Common myeloid progenitor, CD34-positive (primary cell): Measurements from ENCODE around the gene CXCL8. TPM values are rescaled to one million over a fixed set of nuclear protein-coding genes. Genes with fewer than 3 reads are reported as not detected.
"Not testable (repeated sequence)": the region's sequence is repeated elsewhere in the genome, so short reads cannot be mapped to it uniquely, and the experiment has no call there.

ENCODE experiments used
- CTCF ChIA-PET: fragments of 350-600 bp; sonication (Branson Sonifier 250); formaldehyde crosslinking; loops from one replicate; lab custom pipeline; 2021; ENCODE audit warnings: antibody characterized with exemption; lab: Charles Lee
- POLR2A ChIA-PET: fragments of 350-600 bp; sonication (Branson Sonifier 250); formaldehyde crosslinking; loops from one replicate; lab custom pipeline; 2021; ENCODE audit warnings: antibody characterized with exemption; lab: Charles Lee
- DNase-seq, 3 donors: peaks; one replicate each; pipeline versions ENCODE4 v3.0.0 to v3.0.0-alpha.2; 2013
- H3K27ac ChIP-seq, 2 experiments: 1 replicate in 1 of 2; 2 replicates in 1 of 2; pipeline ENCODE4 v1.7.0; 2013; ENCODE audit warnings: inconsistent platforms in 2 of 2, low read length in 2 of 2, mild to moderate bottlenecking in 2 of 2, low read depth in 1 of 2, moderate library complexity in 1 of 2; ENCODE audit not compliant: severe bottlenecking in 2 of 2, insufficient read depth in 1 of 2, poor library complexity in 1 of 2
- H3K27me3 ChIP-seq, 5 experiments: replicated peaks in 2 of 5; 1 replicate in 3 of 5; 2 replicates in 2 of 5; pipeline versions ENCODE4 v1.6.1 to v1.7.0; 2013; ENCODE audit warnings: low read length in 4 of 5, mild to moderate bottlenecking in 2 of 5, moderate library complexity in 2 of 5, inconsistent platforms in 1 of 5; ENCODE audit not compliant: insufficient read depth in 5 of 5, control insufficient read depth in 4 of 5
- H3K36me3 ChIP-seq, 4 experiments: 1 replicate in 2 of 4; 2 replicates in 2 of 4; pipeline versions ENCODE4 v1.6.1 to v1.7.0; 2013; ENCODE audit warnings: low read length in 3 of 4, control low read depth in 1 of 4, mild to moderate bottlenecking in 1 of 4; ENCODE audit not compliant: control insufficient read depth in 4 of 4, insufficient read depth in 4 of 4
- H3K4me1 ChIP-seq, 4 experiments: 1 replicate in 3 of 4; 2 replicates in 1 of 4; pipeline versions ENCODE4 v1.6.1 to v1.7.1; 2013; ENCODE audit warnings: low read length in 3 of 4, mild to moderate bottlenecking in 3 of 4, control low read depth in 1 of 4, inconsistent platforms in 1 of 4, moderate library complexity in 1 of 4; ENCODE audit not compliant: control insufficient read depth in 4 of 4, insufficient read depth in 4 of 4; ENCODE audit errors: control extremely low read depth in 1 of 4
- H3K4me3 ChIP-seq, 7 experiments: 1 replicate in 4 of 7; 2 replicates in 3 of 7; pipeline versions ENCODE4 v1.5.1 to v1.7.0; 2013; ENCODE audit warnings: mild to moderate bottlenecking in 7 of 7, low read length in 6 of 7, moderate library complexity in 6 of 7, inconsistent platforms in 2 of 7, low read depth in 2 of 7, control low read depth in 1 of 7; ENCODE audit not compliant: insufficient read depth in 4 of 7, control insufficient read depth in 1 of 7; ENCODE audit errors: extremely low read depth in 1 of 7
- H3K9me3 ChIP-seq, 5 experiments: 1 replicate in 4 of 5; 2 replicates in 1 of 5; pipeline versions ENCODE4 v1.6.1 to v1.7.1; 2013; ENCODE audit warnings: low read length in 4 of 5, mild to moderate bottlenecking in 2 of 5, inconsistent platforms in 1 of 5, low read depth in 1 of 5, moderate library complexity in 1 of 5; ENCODE audit not compliant: control insufficient read depth in 4 of 5, insufficient read depth in 2 of 5; ENCODE audit errors: control extremely low read depth in 1 of 5
- WGBS: methylation state at CpG from one replicate; pipeline ENCODE4 v1.1.5; 2013; ENCODE audit not compliant: insufficient coverage; 5-methylcytosine and 5-hydroxymethylcytosine counted together
- polyA plus RNA-seq: library from polyadenylated mRNA; unstranded; fragments of 120-200 nt; gene quantifications from one replicate; pipeline ENCODE4 v1.2.1, GENCODE V29; 2013

Gene CXCL8
- polyA plus RNA-seq, result 107 TPM

- Histone ChIP-seq H3K27me3 (no peaks in the 10 kb centered on the region), H3K4me1 (peaks cover 14 to 31% (median 26%) of the 10 kb centered on the region in 4 experiments), H3K36me3 (no peaks in the 10 kb centered on the region), H3K4me3 (peak within 1 kb of the TSS in 4 of 7 experiments; percentile 31 to 65 (median 56)), H3K27ac (peak within 1 kb of the TSS; percentile 59 to 62), H3K9me3 (peaks cover 0 to 2% (median 0%) of the 10 kb centered on the region in 5 experiments)
- ChIA-PET POLR2A (interaction anchor here (0.6 kb wide), 1 partner anchor 255 kb away, joined by 14 read pairs; no protein-coding TSS in a partner anchor), CTCF (interaction anchor here (0.8 to 1.2 kb wide), 3 partner anchors 11 to 78 kb away, joined by 3 to 6 read pairs (median 3); no protein-coding TSS in a partner anchor)
- 0% methylated on average over 4 of the region's 7 CpGs for WGBS
- peak; percentile 83 to 84 (median 83) for DNase-seq
Measured at GRCh38 chr4:73740353-73740778, at the start of gene CXCL8. CXCL8 (plus strand) TSS chr4:73740569; CDS start chr4:73740659, 90 bp downstream.

- DNase-seq, H3K4me1 ChIP-seq, POLR2A ChIA-PET, CTCF ChIA-PET, H3K27me3 ChIP-seq, H3K9me3 ChIP-seq, H3K4me3 ChIP-seq, H3K27ac ChIP-seq, H3K36me3 ChIP-seq: not testable (repeated sequence)
- WGBS, result no CpG with 5 or more reads among the region's 4 CpGs
Measured at GRCh38 chr4:73691201-73691600, 49.2 kb upstream of the CXCL8 start.

GRCh38 chr4:73691759-73692158, 48.6 kb upstream of the CXCL8 start:
- H3K9me3 ChIP-seq, result no peaks in the 10 kb centered on the region
- H3K36me3 ChIP-seq, result no peaks in the 10 kb centered on the region
- no peaks in the 10 kb centered on the region for H3K27me3 ChIP-seq
- ChIA-PET CTCF (no interaction called here), POLR2A (no interaction called here)
- no peak overlapping the region for H3K4me3 ChIP-seq
- no peaks in the 10 kb centered on the region for H3K4me1 ChIP-seq
- no peak overlapping the region for H3K27ac ChIP-seq
- DNase-seq, result no peak

- WGBS, result no CpG with 5 or more reads among the region's 1 CpG
- no peaks in the 10 kb centered on the region for H3K4me1 ChIP-seq
- no peaks in the 10 kb centered on the region for H3K36me3 ChIP-seq
- no peak overlapping the region for H3K27ac ChIP-seq
- ChIA-PET POLR2A (no interaction called here), CTCF (interaction anchor here (1.7 kb wide), 1 partner anchor 349 kb away, joined by 4 read pairs; no protein-coding TSS in a partner anchor)
- no peaks in the 10 kb centered on the region for H3K9me3 ChIP-seq
- no peak for DNase-seq
- no peak overlapping the region for H3K4me3 ChIP-seq
- no peaks in the 10 kb centered on the region for H3K27me3 ChIP-seq
Measured at GRCh38 chr4:73692254-73692653, 48.1 kb upstream of the CXCL8 start.

- ChIA-PET POLR2A (no interaction called here), CTCF (interaction anchor here (1.3 to 1.7 kb wide), 2 partner anchors 13 to 348 kb away, joined by 3 to 4 read pairs; no protein-coding TSS in a partner anchor)
- Histone ChIP-seq H3K27ac (no peak overlapping the region), H3K4me1 (no peaks in the 10 kb centered on the region), H3K27me3 (no peaks in the 10 kb centered on the region), H3K36me3 (no peaks in the 10 kb centered on the region), H3K4me3 (no peak overlapping the region), H3K9me3 (no peaks in the 10 kb centered on the region)
- no CpG with 5 or more reads among the region's 2 CpGs for WGBS
- DNase-seq, result no peak
Measured at GRCh38 chr4:73692701-73693100, 47.7 kb upstream of the CXCL8 start.

GRCh38 chr4:73693811-73694210, 46.6 kb upstream of the CXCL8 start:
- 80% methylated on average over 1 of the region's 1 CpG for WGBS
- H3K4me1 ChIP-seq, result peaks cover 0 to 6% (median under 1%) of the 10 kb centered on the region in 4 experiments
- DNase-seq, result no peak
- no peak overlapping the region for H3K4me3 ChIP-seq
- ChIA-PET CTCF (interaction anchor here (0.8 to 1.7 kb wide), 3 partner anchors 14 to 347 kb away, joined by 3 to 4 read pairs (median 3); partner anchors contain the start of gene CXCL8), POLR2A (no interaction called here)
- H3K9me3 ChIP-seq, result no peaks in the 10 kb centered on the region
- H3K36me3 ChIP-seq, result no peaks in the 10 kb centered on the region
- no peaks in the 10 kb centered on the region for H3K27me3 ChIP-seq
- H3K27ac ChIP-seq, result no peak overlapping the region

- Histone ChIP-seq H3K4me3 (no peak overlapping the region), H3K27me3 (no peaks in the 10 kb centered on the region), H3K4me1 (peaks cover 0 to 6% (median under 1%) of the 10 kb centered on the region in 4 experiments), H3K36me3 (no peaks in the 10 kb centered on the region), H3K27ac (no peak overlapping the region), H3K9me3 (no peaks in the 10 kb centered on the region)
- POLR2A ChIA-PET, result interaction anchor here (0.7 kb wide), 1 partner anchor 75 kb away, joined by 3 read pairs; no protein-coding TSS in a partner anchor
- CTCF ChIA-PET, result interaction anchor here (0.7 to 2.3 kb wide), 5 partner anchors 10 to 411 kb away, joined by 3 to 9 read pairs (median 4); no protein-coding TSS in a partner anchor
- 100% methylated on average over 1 of the region's 2 CpGs for WGBS
- DNase-seq, result peak in 2 of 3 donors; percentile 61 to 76
Measured at GRCh38 chr4:73698217-73698616, 42.2 kb upstream of the CXCL8 start.
